Measurements from ENCODE around the gene MAP7D2. TPM values are rescaled to one million over a fixed set of nuclear protein-coding genes. Genes with fewer than 3 reads are reported as not detected.
A peak's percentile ranks its signal among the peaks of the same experiment; 100 is the strongest.

The MAP7D2 gene
- total RNA-seq, 2 experiments from 2014 or later = 0.13 to 0.21 TPM

DNA sequence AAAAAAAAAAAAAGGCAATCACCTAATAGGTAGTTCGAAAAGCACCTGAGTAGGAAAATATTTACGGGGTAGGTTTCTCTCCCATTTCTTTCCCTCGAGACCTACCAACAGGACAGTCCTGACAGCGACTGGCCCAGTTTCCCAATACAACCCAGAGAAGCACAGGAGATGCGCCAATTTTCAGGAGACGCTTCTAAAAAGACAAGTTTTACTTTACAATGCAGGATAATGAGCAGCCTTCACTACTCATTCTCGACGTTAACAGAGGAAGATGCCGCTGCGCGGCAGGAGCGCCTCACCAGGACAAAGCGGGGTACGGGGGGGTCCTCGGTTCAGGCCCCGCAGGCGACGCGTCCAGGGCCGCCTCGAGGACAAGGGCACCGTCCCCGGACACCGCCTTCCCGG, 126.6 kb downstream of the MAP7D2 start:
- Mint-ChIP-seq H3K4me3 (peak overlapping the region; percentile 89), H3K27ac (peak overlapping the region; percentile 70), H3K36me3 (ENCODE audit: low read depth) (peaks cover 7% of the 10 kb centered on the region), H3K9me3 (ENCODE audit: insufficient read depth) (no peaks in the 10 kb centered on the region), H3K4me1 (ENCODE audit: low read depth) (peaks cover 11% of the 10 kb centered on the region), H3K27me3 (ENCODE audit: low read depth) (no peaks in the 10 kb centered on the region)
- ChIA-PET POLR2A (no interaction called here), CTCF (no interaction called here)
- DNase-seq = no peak
- ATAC-seq = peak; percentile 30

DNA sequence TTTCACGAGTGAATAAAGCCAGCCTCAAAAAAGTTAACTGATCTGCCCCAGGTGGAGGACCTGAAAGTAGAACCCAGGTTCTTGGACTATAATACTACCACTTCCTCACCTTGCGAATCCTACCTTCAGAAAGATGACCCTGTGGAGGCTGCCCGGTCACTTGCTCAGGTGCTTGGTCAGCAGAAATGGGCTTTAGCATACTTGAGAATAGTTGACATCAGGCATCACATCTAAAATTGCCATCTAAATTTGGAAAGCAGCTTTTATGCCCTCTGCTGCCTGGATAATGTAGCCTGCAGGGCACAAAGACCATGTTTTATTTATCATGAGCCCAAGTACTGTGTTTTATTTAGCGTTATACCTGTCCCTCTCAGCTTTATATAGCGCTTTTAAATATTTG, 128.9 kb downstream of the MAP7D2 start:
- no peak overlapping the region for H3K4me3 Mint-ChIP-seq
- POLR2A ChIA-PET = no interaction called here
- H3K36me3 Mint-ChIP-seq (ENCODE audit: low read depth) = peaks cover 7% of the 10 kb centered on the region
- ATAC-seq = no peak
- H3K27me3 Mint-ChIP-seq (ENCODE audit: low read depth) = no peaks in the 10 kb centered on the region
- CTCF ChIA-PET = interaction anchor here (3.0 kb wide), 1 partner anchor 83 kb away, joined by 15 read pairs; no protein-coding TSS in a partner anchor
- peaks cover 11% of the 10 kb centered on the region for H3K4me1 Mint-ChIP-seq (ENCODE audit: low read depth)
- H3K27ac Mint-ChIP-seq = no peak overlapping the region
- no peaks in the 10 kb centered on the region for H3K9me3 Mint-ChIP-seq (ENCODE audit: insufficient read depth)
- DNase-seq = no peak

- no peaks in the 10 kb centered on the region for H3K27me3 Mint-ChIP-seq (ENCODE audit: low read depth)
- peaks cover 8% of the 10 kb centered on the region for H3K4me1 Mint-ChIP-seq (ENCODE audit: low read depth)
- peaks cover 7% of the 10 kb centered on the region for H3K36me3 Mint-ChIP-seq (ENCODE audit: low read depth)
- H3K27ac Mint-ChIP-seq = no peak overlapping the region
- H3K4me3 Mint-ChIP-seq = no peak overlapping the region
- no peak for DNase-seq
- CTCF ChIA-PET = interaction anchor here (3.0 kb wide), 1 partner anchor 82 kb away, joined by 15 read pairs; no protein-coding TSS in a partner anchor
- no peak for ATAC-seq
- POLR2A ChIA-PET = no interaction called here
- no peaks in the 10 kb centered on the region for H3K9me3 Mint-ChIP-seq (ENCODE audit: insufficient read depth)
These were observed 130.2 kb downstream of the MAP7D2 start for GRCh38 chrX:19986531-19986930.

- DNase-seq (no peak), ATAC-seq (no peak)
- ChIA-PET POLR2A (no interaction called here), CTCF (no interaction called here)
- peaks cover 4% of the 10 kb centered on the region for H3K9me3 Mint-ChIP-seq (ENCODE audit: insufficient read depth)
- H3K4me1 Mint-ChIP-seq (ENCODE audit: low read depth) = no peaks in the 10 kb centered on the region
- no peak overlapping the region for H3K27ac Mint-ChIP-seq
- no peaks in the 10 kb centered on the region for H3K27me3 Mint-ChIP-seq (ENCODE audit: low read depth)
- H3K4me3 Mint-ChIP-seq = no peak overlapping the region
- H3K36me3 Mint-ChIP-seq (ENCODE audit: low read depth) = peaks cover 18% of the 10 kb centered on the region
These were observed 134.8 kb downstream of the MAP7D2 start for GRCh38 chrX:19981947-19982346.

DNA sequence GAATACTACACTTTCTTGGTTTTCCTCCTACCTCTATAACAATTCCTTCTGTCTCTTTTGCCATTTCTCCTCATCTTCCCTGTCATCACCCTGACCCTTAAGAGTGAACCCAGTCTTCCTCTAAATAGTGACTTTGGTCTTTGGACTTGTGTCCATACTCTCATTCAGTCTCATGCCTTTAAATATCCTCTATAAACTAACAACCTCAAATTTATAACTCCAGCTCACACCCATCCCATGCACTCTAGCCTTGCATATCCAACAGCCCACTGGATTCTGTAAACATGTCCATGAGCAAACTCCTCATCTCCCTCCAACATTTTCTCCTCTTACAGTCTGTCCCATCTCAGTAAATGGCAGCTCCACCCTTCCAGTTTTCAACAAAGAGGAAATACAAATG, 140.9 kb downstream of the MAP7D2 start:
- Mint-ChIP-seq H3K4me1 (ENCODE audit: low read depth) (no peaks in the 10 kb centered on the region), H3K9me3 (ENCODE audit: insufficient read depth) (peaks cover 5% of the 10 kb centered on the region), H3K27ac (no peak overlapping the region), H3K36me3 (ENCODE audit: low read depth) (peaks cover 20% of the 10 kb centered on the region), H3K27me3 (ENCODE audit: low read depth) (no peaks in the 10 kb centered on the region), H3K4me3 (no peak overlapping the region)
- POLR2A ChIA-PET = no interaction called here
- CTCF ChIA-PET = no interaction called here
- DNase-seq (no peak), ATAC-seq (no peak)

GRCh38 chrX:19972984-19973383, 143.7 kb downstream of the MAP7D2 start:
- Mint-ChIP-seq H3K27me3 (ENCODE audit: low read depth) (no peaks in the 10 kb centered on the region), H3K27ac (no peak overlapping the region), H3K4me1 (ENCODE audit: low read depth) (no peaks in the 10 kb centered on the region), H3K9me3 (ENCODE audit: insufficient read depth) (peaks cover 5% of the 10 kb centered on the region), H3K36me3 (ENCODE audit: low read depth) (peaks cover 15% of the 10 kb centered on the region), H3K4me3 (no peak overlapping the region)
- ATAC-seq (no peak), DNase-seq (no peak)
- POLR2A ChIA-PET = no interaction called here
- CTCF ChIA-PET = interaction anchor here (2.3 kb wide), 1 partner anchor 68 kb away, joined by 8 read pairs; no protein-coding TSS in a partner anchor

GRCh38 chrX:19968276-19968675, 148.4 kb downstream of the MAP7D2 start:
- no peak overlapping the region for H3K4me3 Mint-ChIP-seq
- ChIA-PET CTCF (interaction anchor here (1.5 kb wide), 1 partner anchor 63 kb away, joined by 5 read pairs; no protein-coding TSS in a partner anchor), POLR2A (no interaction called here)
- peaks cover 22% of the 10 kb centered on the region for H3K36me3 Mint-ChIP-seq (ENCODE audit: low read depth)
- H3K9me3 Mint-ChIP-seq (ENCODE audit: insufficient read depth) = no peaks in the 10 kb centered on the region
- no peak for DNase-seq
- no peak overlapping the region for H3K27ac Mint-ChIP-seq
- no peak for ATAC-seq
- H3K4me1 Mint-ChIP-seq (ENCODE audit: low read depth) = peaks cover 17% of the 10 kb centered on the region
- H3K27me3 Mint-ChIP-seq (ENCODE audit: low read depth) = no peaks in the 10 kb centered on the region

DNA sequence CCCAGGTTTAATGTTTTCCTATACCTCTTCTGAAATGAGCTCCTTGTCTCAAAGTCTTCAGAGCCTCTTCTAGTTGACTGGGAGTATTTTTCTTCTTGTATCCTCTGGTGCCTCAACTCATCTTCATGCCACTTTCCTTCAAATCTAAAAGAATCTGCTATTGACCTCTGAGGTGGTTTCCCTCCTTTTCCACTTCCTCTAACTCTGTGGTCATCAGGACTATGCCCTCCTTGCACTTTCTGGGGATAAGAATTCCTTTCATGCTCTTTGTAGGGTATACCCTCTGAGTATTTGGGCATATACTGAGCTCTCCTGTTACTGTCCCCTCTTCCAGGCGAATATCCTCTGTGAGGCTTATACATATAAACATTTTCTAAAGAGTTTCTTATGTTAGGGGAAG, 150.7 kb downstream of the MAP7D2 start:
- DNase-seq (no peak), ATAC-seq (no peak)
- H3K9me3 Mint-ChIP-seq (ENCODE audit: insufficient read depth) = no peaks in the 10 kb centered on the region
- H3K27me3 Mint-ChIP-seq (ENCODE audit: low read depth) = no peaks in the 10 kb centered on the region
- ChIA-PET CTCF (interaction anchor here (0.9 kb wide), 1 partner anchor 61 kb away, joined by 3 read pairs; no protein-coding TSS in a partner anchor), POLR2A (no interaction called here)
- peaks cover 26% of the 10 kb centered on the region for H3K36me3 Mint-ChIP-seq (ENCODE audit: low read depth)
- H3K4me1 Mint-ChIP-seq (ENCODE audit: low read depth) = peaks cover 17% of the 10 kb centered on the region
- no peak overlapping the region for H3K27ac Mint-ChIP-seq
- no peak overlapping the region for H3K4me3 Mint-ChIP-seq

DNA sequence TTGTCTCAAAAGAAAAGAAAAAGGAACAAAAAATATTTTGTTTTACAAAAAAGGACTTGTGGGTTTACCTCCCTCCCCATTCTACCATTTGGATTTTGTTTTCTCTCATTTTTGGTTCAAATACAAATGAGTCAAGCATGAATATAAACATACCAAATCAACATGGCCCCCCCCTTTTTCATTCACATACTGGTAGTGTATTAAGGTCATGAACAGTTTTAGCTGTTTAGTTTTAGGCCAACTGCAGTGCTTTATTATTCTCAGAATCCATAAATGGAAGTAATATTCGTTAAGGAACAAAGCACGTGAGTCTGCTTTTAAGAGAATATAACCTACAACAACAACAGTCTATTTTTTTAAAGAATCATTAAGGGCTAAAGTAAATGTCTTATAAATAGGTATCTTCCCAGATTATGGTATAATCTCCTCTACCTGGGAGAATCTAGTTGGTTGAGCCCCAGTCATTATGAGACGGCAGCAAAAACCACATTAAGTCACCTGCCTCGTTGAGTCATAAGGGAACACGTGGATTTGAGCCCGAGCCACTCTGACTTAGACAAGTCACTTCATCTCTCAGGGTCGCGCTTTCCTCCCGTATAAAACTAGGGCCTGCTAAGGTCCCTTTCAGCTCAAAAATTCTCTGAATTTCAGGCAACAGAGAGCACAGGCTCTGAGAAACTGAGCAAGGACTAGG, 152.5 kb downstream of the MAP7D2 start:
- DNase-seq = peak; percentile 36
- CTCF ChIA-PET = no interaction called here

GRCh38 chrX:19960913-19961312, 155.8 kb downstream of the MAP7D2 start:
- H3K27ac Mint-ChIP-seq = no peak overlapping the region
- H3K9me3 Mint-ChIP-seq (ENCODE audit: insufficient read depth) = no peaks in the 10 kb centered on the region
- no peak for ATAC-seq
- H3K4me3 Mint-ChIP-seq = no peak overlapping the region
- POLR2A ChIA-PET = no interaction called here
- H3K36me3 Mint-ChIP-seq (ENCODE audit: low read depth) = peaks cover 19% of the 10 kb centered on the region
- no peak for DNase-seq
- peaks cover 10% of the 10 kb centered on the region for H3K4me1 Mint-ChIP-seq (ENCODE audit: low read depth)
- H3K27me3 Mint-ChIP-seq (ENCODE audit: low read depth) = no peaks in the 10 kb centered on the region
- CTCF ChIA-PET = interaction anchor here (1.2 kb wide), 1 partner anchor 57 kb away, joined by 3 read pairs; no protein-coding TSS in a partner anchor

More for the DNA sequence above, 152.5 kb downstream of the MAP7D2 start:
- no peak for ATAC-seq
- Mint-ChIP-seq H3K9me3 (ENCODE audit: insufficient read depth) (no peaks in the 10 kb centered on the region), H3K4me3 (no peak overlapping the region), H3K4me1 (ENCODE audit: low read depth) (peaks cover 17% of the 10 kb centered on the region), H3K27ac (no peak overlapping the region), H3K27me3 (ENCODE audit: low read depth) (no peaks in the 10 kb centered on the region), H3K36me3 (ENCODE audit: low read depth) (peaks cover 26% of the 10 kb centered on the region)
- POLR2A ChIA-PET = no interaction called here

GRCh38 chrX:19958552-19959486, 157.9 kb downstream of the MAP7D2 start:
- Mint-ChIP-seq H3K9me3 (ENCODE audit: insufficient read depth) (no peaks in the 10 kb centered on the region), H3K36me3 (ENCODE audit: low read depth) (peaks cover 5% of the 10 kb centered on the region), H3K27me3 (ENCODE audit: low read depth) (no peaks in the 10 kb centered on the region), H3K4me3 (no peak overlapping the region), H3K27ac (no peak overlapping the region), H3K4me1 (ENCODE audit: low read depth) (no peaks in the 10 kb centered on the region)
- POLR2A ChIA-PET = interaction anchor here (0.5 kb wide), 1 partner anchor 25 kb away, joined by 3 read pairs; no protein-coding TSS in a partner anchor
- CTCF ChIA-PET = interaction anchor here (0.7 kb wide), 1 partner anchor 49 kb away, joined by 3 read pairs; no protein-coding TSS in a partner anchor
- no peak for ATAC-seq
- no peak for DNase-seq

DNA sequence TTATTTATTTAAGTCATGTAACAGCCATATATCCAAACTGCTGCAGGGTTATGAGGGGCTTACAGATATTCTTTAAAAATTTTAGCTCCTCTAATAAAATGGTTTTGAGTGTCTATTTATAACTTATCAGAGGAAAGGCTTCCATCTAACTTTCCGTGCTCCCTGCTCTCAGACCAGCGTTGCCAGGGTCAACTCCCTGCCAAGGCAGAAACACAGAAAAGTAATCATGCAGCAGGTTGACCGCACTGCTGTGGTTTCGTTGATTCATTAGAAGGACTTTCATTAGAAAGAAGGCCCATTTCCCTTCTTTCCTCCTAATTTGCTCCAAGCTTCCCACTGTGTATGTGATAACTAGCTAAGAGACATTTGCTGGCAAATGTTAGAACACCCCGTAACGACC, 159.8 kb downstream of the MAP7D2 start:
- Mint-ChIP-seq H3K9me3 (ENCODE audit: insufficient read depth) (no peaks in the 10 kb centered on the region), H3K27ac (no peak overlapping the region), H3K36me3 (ENCODE audit: low read depth) (peaks cover 8% of the 10 kb centered on the region), H3K27me3 (ENCODE audit: low read depth) (no peaks in the 10 kb centered on the region), H3K4me1 (ENCODE audit: low read depth) (peaks cover 2% of the 10 kb centered on the region), H3K4me3 (no peak overlapping the region)
- ATAC-seq (no peak), DNase-seq (no peak)
- ChIA-PET POLR2A (no interaction called here), CTCF (no interaction called here)

All from activated CD8-positive, alpha-beta T cell treated with anti-CD3 and anti-CD28 coated beads, Interleukin-2, amount 10 ng/mL, durations not matched to agents 7 days and 5 days (primary cell).